HG02642 (cell line): ENCODE data around the gene ALOXE3.
A peak's percentile ranks its signal among the peaks of the same experiment; 100 is the strongest.

Source experiments
- ATAC-seq: cut with Tn5 transposase; IDR thresholded peaks from one replicate; pipeline ENCODE4 v1.9.1; 2021; ENCODE audit warnings: mild to moderate bottlenecking; ENCODE audit not compliant: unreplicated experiment, poor library complexity

Gene ALOXE3

GRCh38 chr17:8154608-8155155 is 36.4 kb upstream of the ALOXE3 start:
- no peak for ATAC-seq

- ATAC-seq, result no peak
These were observed 35.8 kb upstream of the ALOXE3 start for GRCh38 chr17:8153957-8154607.

- ATAC-seq, result no peak
These were observed 35.2 kb upstream of the ALOXE3 start for GRCh38 chr17:8153525-8153956.

GRCh38 chr17:8153031-8153451 is 34.7 kb upstream of the ALOXE3 start:
- ATAC-seq, result no peak

GRCh38 chr17:8152112-8152775 is 33.9 kb upstream of the ALOXE3 start, which contains the start of gene PER1:
Gene PER1, minus strand, starts transcription at chr17:8152404. Its CDS starts 1,698 bp downstream, at chr17:8150706.
- peak; percentile 16 for ATAC-seq

GRCh38 chr17:8151641-8152111 is 33.4 kb upstream of the ALOXE3 start:
- no peak for ATAC-seq

- ATAC-seq, result peak; percentile 53
These were observed 32.9 kb upstream of the ALOXE3 start for GRCh38 chr17:8151120-8151640.

- no peak for ATAC-seq
These were observed 32.1 kb upstream of the ALOXE3 start for GRCh38 chr17:8150194-8151119.

- ATAC-seq, result no peak
These were observed 31.3 kb upstream of the ALOXE3 start for GRCh38 chr17:8149419-8150193.

GRCh38 chr17:8148560-8148959 is 30.2 kb upstream of the ALOXE3 start:
- no peak for ATAC-seq

- no peak for ATAC-seq
These were observed 29.6 kb upstream of the ALOXE3 start for GRCh38 chr17:8147805-8148404.

GRCh38 chr17:8147141-8147804 is 29.0 kb upstream of the ALOXE3 start:
- no peak for ATAC-seq

GRCh38 chr17:8146381-8147140 is 28.2 kb upstream of the ALOXE3 start:
- no peak for ATAC-seq

GRCh38 chr17:8145811-8146210 is 27.5 kb upstream of the ALOXE3 start:
- no peak for ATAC-seq

GRCh38 chr17:8144401-8145231 is 26.3 kb upstream of the ALOXE3 start:
- ATAC-seq, result no peak

GRCh38 chr17:8143581-8144400 is 25.5 kb upstream of the ALOXE3 start:
- ATAC-seq, result no peak
